ENCODE results near the gene KIF22. TPM values are rescaled to one million over a fixed set of nuclear protein-coding genes. Genes with fewer than 3 reads are reported as not detected.

KIF22 gene
- total RNA-seq, 2 donors from 2014 or later: 94.7 to 130 TPM

DNA sequence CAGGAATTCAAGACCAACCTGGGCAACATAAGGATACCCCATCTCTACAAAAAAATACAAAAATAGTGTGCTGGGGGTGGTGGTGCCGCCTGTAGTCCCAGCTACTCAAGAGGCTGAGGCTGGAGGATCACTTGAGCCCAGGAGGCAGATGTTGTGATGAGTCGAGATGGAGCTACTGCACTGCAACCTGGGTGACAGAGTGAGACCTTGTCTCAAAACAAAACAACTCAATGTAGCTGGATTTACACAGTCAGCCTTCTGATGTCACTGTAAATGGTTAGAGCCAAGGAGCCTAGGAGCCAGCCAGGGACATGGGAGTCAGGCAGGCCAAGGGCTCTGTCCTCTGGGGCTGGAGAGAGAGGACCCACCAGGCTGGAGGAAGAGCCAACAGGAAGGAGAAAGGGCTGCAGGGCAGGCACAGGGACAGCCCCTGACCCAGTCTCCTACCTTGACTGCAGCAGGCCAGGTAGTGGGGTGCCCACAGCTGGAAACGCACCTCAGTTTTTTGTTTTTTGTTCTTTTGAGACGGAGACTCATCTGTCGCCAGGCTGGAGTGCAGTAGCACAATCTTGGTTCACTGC lies 64.1 kb downstream of the KIF22 start:
- no peaks in the 10 kb centered on the region for H3K27me3 Mint-ChIP-seq (ENCODE audit: insufficient read depth)
- no peak overlapping the region for H3K4me3 Mint-ChIP-seq
- Histone ChIP-seq H3K9ac (ENCODE audit: extremely low read depth, low read length, poor library complexity, severe bottlenecking) (no peak overlapping the region), H3K4me1 (ENCODE audit: control insufficient read depth, insufficient read depth, low read length) (no peaks in the 10 kb centered on the region), H3K27me3 (ENCODE audit: control insufficient read depth, insufficient read depth, low read length, poor library complexity, severe bottlenecking) (no peaks in the 10 kb centered on the region), H3K4me3 (ENCODE audit: low read length) (no peak overlapping the region), H3K9me3 (ENCODE audit: control insufficient read depth, low read length) (no peaks in the 10 kb centered on the region), H3K36me3 (ENCODE audit: control insufficient read depth, insufficient read depth, low read length) (peaks cover 6% of the 10 kb centered on the region), H3K27ac (ENCODE audit: low read depth, low read length) (no peak overlapping the region)
- no peak for DNase-seq
- TF ChIP-seq, protein P1, sequence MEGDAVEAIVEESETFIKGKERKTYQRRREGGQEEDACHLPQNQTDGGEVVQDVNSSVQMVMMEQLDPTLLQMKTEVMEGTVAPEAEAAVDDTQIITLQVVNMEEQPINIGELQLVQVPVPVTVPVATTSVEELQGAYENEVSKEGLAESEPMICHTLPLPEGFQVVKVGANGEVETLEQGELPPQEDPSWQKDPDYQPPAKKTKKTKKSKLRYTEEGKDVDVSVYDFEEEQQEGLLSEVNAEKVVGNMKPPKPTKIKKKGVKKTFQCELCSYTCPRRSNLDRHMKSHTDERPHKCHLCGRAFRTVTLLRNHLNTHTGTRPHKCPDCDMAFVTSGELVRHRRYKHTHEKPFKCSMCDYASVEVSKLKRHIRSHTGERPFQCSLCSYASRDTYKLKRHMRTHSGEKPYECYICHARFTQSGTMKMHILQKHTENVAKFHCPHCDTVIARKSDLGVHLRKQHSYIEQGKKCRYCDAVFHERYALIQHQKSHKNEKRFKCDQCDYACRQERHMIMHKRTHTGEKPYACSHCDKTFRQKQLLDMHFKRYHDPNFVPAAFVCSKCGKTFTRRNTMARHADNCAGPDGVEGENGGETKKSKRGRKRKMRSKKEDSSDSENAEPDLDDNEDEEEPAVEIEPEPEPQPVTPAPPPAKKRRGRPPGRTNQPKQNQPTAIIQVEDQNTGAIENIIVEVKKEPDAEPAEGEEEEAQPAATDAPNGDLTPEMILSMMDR (conservative IDR thresholded peaks at IDR 0.05): no peak
- H3K27ac Mint-ChIP-seq: no peak overlapping the region
- peaks cover under 1% of the 10 kb centered on the region for H3K4me1 Mint-ChIP-seq
- H3K36me3 Mint-ChIP-seq (ENCODE audit: low read depth): peaks cover 16% of the 10 kb centered on the region
- H3K9me3 Mint-ChIP-seq: no peaks in the 10 kb centered on the region
- WGBS, 2 experiments (ENCODE audit: insufficient coverage in 1 of 2, insufficient read length in 1 of 2): 81 to 90% methylated on average over 5 of the region's 5 CpGs

Other genes starting within 250 kb of the KIF22 start
- under 1 TPM in 1 of 2 donors, not detected in 1; 0.86 TPM for gene SPN, start 127.5 kb upstream of the KIF22 start, total RNA-seq
- gene QPRT, start 111.6 kb upstream of the KIF22 start, total RNA-seq: 100 to 1,000 TPM in 1 of 2 donors, 10 to 100 TPM in 1; 92.3 to 109 TPM
- gene C16orf54, start 44.8 kb upstream of the KIF22 start, total RNA-seq: not detected
- not detected for gene ZG16, start 12.5 kb upstream of the KIF22 start, total RNA-seq
- gene MAZ, start 15.8 kb downstream of the KIF22 start, total RNA-seq: 100 to 1,000 TPM; 320 to 325 TPM
- 10 to 100 TPM in 1 of 2 donors, 1 to 10 TPM in 1; 8.2 to 15.7 TPM for gene PRRT2, start 21.4 kb downstream of the KIF22 start, total RNA-seq
- gene PAGR1, start 25.4 kb downstream of the KIF22 start, total RNA-seq: 10 to 100 TPM; 43.0 to 65.7 TPM
- gene MVP, start 29.7 kb downstream of the KIF22 start, total RNA-seq: 1 to 10 TPM; 3.0 to 8.0 TPM
- gene CDIPT, start 72.5 kb downstream of the KIF22 start, total RNA-seq: 10 to 100 TPM; 63.4 to 68.4 TPM
- 10 to 100 TPM; 44.0 to 52.1 TPM for gene SEZ6L2, start 108.8 kb downstream of the KIF22 start, total RNA-seq
- 1 to 10 TPM; 6.1 to 8.7 TPM for gene ASPHD1, start 109.7 kb downstream of the KIF22 start, total RNA-seq
- gene KCTD13, start 135.5 kb downstream of the KIF22 start, total RNA-seq: 10 to 100 TPM; 21.5 to 27.5 TPM
- 100 to 1,000 TPM; 122 to 136 TPM for gene TMEM219, start 171.3 kb downstream of the KIF22 start, total RNA-seq
- 10 to 100 TPM; 44.6 to 50.2 TPM for gene TAOK2, start 183.1 kb downstream of the KIF22 start, total RNA-seq
- 10 to 100 TPM in 1 of 2 donors, 1 to 10 TPM in 1; 9.4 to 13.9 TPM for gene HIRIP3, start 204.9 kb downstream of the KIF22 start, total RNA-seq
- gene INO80E, start 205.5 kb downstream of the KIF22 start, total RNA-seq: 10 to 100 TPM; 77.4 to 80.1 TPM
- 1 to 10 TPM; 6.2 to 9.9 TPM for gene DOC2A, start 220.3 kb downstream of the KIF22 start, total RNA-seq
- not detected for gene C16orf92, start 232.4 kb downstream of the KIF22 start, total RNA-seq
- 1 to 10 TPM; 3.3 to 3.5 TPM for gene TLCD3B, start 240.5 kb downstream of the KIF22 start, total RNA-seq